Neural cell (in vitro differentiated cells): ENCODE measurements around the gene FGF14.

ENCODE experiments used
- EP300 ChIP-seq: fragments of 450-650 bp; conservative IDR thresholded peaks from 2 replicates; pipeline ENCODE4 v1.6.1; 2014; ENCODE audit warnings: antibody characterized with exemption, mild to moderate bottlenecking, moderate library complexity; ENCODE audit not compliant: poor library complexity, severe bottlenecking
- EZH2 ChIP-seq: fragments of 200-600, 300-800 bp; shearing (Covaris generic), sonication (generic); IDR thresholded peaks from 2 replicates; pipeline ENCODE4 v1.6.1; 2014; ENCODE audit warnings: antibody characterized with exemption, low read length, borderline replicate concordance, mild to moderate bottlenecking; ENCODE audit not compliant: insufficient read depth, poor library complexity, severe bottlenecking
- MXI1 ChIP-seq: fragments of 450-650 bp; conservative IDR thresholded peaks from 2 replicates; pipeline ENCODE4 v1.6.1; 2014; ENCODE audit warnings: antibody characterized with exemption, mild to moderate bottlenecking; ENCODE audit not compliant: poor library complexity, severe bottlenecking
- POLR2AphosphoS5 ChIP-seq: IDR thresholded peaks from 2 replicates; pipeline ENCODE4 v1.6.1; 2012
- RAD21 ChIP-seq: fragments of 450-650 bp; conservative IDR thresholded peaks from 2 replicates; pipeline ENCODE4 v1.6.1; 2014; ENCODE audit warnings: antibody characterized with exemption, mild to moderate bottlenecking, moderate library complexity
- TAF1 ChIP-seq: IDR thresholded peaks from 2 replicates; pipeline ENCODE4 v1.6.1; 2012; ENCODE audit warnings: low read depth
- TF ChIP-seq, protein P1 (sequence below): fragments of 450-650 bp; IDR thresholded peaks from 2 replicates; pipeline ENCODE4 v1.5.1; 2014; ENCODE audit warnings: antibody characterized with exemption, mild to moderate bottlenecking, moderate library complexity; ENCODE audit not compliant: poor library complexity, severe bottlenecking
- TF ChIP-seq, protein P2 (sequence below): IDR thresholded peaks from 2 replicates; pipeline ENCODE4 v1.6.1; 2012; ENCODE audit warnings: borderline replicate concordance

DNA sequence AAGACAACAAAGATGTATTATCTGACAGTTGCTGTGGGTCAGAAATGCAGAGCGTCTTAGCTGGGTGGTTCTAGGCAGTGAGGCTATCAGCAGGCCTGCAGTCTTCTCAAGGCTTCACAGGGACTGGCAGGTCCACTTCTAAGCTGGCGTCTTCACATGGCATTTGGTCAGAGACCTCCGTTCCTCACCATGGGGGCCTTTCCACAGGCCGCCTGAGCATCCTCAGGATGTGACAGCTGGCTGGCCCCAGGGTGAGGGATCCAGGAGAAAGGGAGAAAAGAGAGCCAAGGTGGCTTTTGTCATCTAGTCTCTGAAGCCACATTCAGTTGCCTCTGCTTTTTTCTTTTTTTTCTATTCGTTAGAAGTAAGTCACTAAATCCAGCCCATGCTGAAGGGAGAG is 50.3 kb downstream of the FGF14 start:
- TF ChIP-seq, protein P1, sequence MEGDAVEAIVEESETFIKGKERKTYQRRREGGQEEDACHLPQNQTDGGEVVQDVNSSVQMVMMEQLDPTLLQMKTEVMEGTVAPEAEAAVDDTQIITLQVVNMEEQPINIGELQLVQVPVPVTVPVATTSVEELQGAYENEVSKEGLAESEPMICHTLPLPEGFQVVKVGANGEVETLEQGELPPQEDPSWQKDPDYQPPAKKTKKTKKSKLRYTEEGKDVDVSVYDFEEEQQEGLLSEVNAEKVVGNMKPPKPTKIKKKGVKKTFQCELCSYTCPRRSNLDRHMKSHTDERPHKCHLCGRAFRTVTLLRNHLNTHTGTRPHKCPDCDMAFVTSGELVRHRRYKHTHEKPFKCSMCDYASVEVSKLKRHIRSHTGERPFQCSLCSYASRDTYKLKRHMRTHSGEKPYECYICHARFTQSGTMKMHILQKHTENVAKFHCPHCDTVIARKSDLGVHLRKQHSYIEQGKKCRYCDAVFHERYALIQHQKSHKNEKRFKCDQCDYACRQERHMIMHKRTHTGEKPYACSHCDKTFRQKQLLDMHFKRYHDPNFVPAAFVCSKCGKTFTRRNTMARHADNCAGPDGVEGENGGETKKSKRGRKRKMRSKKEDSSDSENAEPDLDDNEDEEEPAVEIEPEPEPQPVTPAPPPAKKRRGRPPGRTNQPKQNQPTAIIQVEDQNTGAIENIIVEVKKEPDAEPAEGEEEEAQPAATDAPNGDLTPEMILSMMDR = no peak
- TF ChIP-seq, protein P2, sequence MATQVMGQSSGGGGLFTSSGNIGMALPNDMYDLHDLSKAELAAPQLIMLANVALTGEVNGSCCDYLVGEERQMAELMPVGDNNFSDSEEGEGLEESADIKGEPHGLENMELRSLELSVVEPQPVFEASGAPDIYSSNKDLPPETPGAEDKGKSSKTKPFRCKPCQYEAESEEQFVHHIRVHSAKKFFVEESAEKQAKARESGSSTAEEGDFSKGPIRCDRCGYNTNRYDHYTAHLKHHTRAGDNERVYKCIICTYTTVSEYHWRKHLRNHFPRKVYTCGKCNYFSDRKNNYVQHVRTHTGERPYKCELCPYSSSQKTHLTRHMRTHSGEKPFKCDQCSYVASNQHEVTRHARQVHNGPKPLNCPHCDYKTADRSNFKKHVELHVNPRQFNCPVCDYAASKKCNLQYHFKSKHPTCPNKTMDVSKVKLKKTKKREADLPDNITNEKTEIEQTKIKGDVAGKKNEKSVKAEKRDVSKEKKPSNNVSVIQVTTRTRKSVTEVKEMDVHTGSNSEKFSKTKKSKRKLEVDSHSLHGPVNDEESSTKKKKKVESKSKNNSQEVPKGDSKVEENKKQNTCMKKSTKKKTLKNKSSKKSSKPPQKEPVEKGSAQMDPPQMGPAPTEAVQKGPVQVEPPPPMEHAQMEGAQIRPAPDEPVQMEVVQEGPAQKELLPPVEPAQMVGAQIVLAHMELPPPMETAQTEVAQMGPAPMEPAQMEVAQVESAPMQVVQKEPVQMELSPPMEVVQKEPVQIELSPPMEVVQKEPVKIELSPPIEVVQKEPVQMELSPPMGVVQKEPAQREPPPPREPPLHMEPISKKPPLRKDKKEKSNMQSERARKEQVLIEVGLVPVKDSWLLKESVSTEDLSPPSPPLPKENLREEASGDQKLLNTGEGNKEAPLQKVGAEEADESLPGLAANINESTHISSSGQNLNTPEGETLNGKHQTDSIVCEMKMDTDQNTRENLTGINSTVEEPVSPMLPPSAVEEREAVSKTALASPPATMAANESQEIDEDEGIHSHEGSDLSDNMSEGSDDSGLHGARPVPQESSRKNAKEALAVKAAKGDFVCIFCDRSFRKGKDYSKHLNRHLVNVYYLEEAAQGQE = no peak
- TF ChIP-seq TAF1 = no peak
- no peak for TF ChIP-seq RAD21
- no peak for TF ChIP-seq EP300
- no peak for TF ChIP-seq EZH2
- TF ChIP-seq POLR2AphosphoS5 = no peak
- TF ChIP-seq MXI1 = no peak
